GM18861 (cell line): Measurements from ENCODE around the gene CERS5.
"Not testable (repeated sequence)": the region's sequence is repeated elsewhere in the genome, so short reads cannot be mapped to it uniquely, and the experiment has no call there.

Source experiments
- ATAC-seq: cut with Tn5 transposase; IDR thresholded peaks from one replicate; pipeline ENCODE4 v1.9.1; 2021; ENCODE audit not compliant: unreplicated experiment

The CERS5 gene

GRCh38 chr12:50103767-50104321, 63.3 kb downstream of the CERS5 start, which contains the start of gene GPD1:
TSS of gene GPD1 (plus strand) at chr12:50104008. CDS start at chr12:50104051, 43 bp downstream.
- ATAC-seq: no peak

GRCh38 chr12:50103351-50103750, 63.8 kb downstream of the CERS5 start:
- no peak for ATAC-seq

- ATAC-seq: no peak
Observed at GRCh38 chr12:50102646-50103309, 64.4 kb downstream of the CERS5 start.

GRCh38 chr12:50102131-50102531, 65.0 kb downstream of the CERS5 start:
- no peak for ATAC-seq

- ATAC-seq: no peak
Observed at GRCh38 chr12:50101663-50102062, 65.5 kb downstream of the CERS5 start.

- ATAC-seq: no peak
Observed at GRCh38 chr12:50100561-50100960, 66.6 kb downstream of the CERS5 start.

- ATAC-seq: no peak
Observed at GRCh38 chr12:50099302-50100008, 67.7 kb downstream of the CERS5 start.

GRCh38 chr12:50097952-50098351, 69.2 kb downstream of the CERS5 start:
- no peak for ATAC-seq

GRCh38 chr12:50090391-50090790, 76.8 kb downstream of the CERS5 start:
- ATAC-seq: no peak

- ATAC-seq: no peak
Observed at GRCh38 chr12:50089730-50090129, 77.4 kb downstream of the CERS5 start.

GRCh38 chr12:50088577-50089335, 78.4 kb downstream of the CERS5 start:
- ATAC-seq: no peak

GRCh38 chr12:50087995-50088394, 79.2 kb downstream of the CERS5 start:
- no peak for ATAC-seq

GRCh38 chr12:50087151-50087550, 80.0 kb downstream of the CERS5 start:
- no peak for ATAC-seq

- no peak for ATAC-seq
Observed at GRCh38 chr12:50086148-50086547, 81.0 kb downstream of the CERS5 start.

GRCh38 chr12:50085615-50086072, 81.5 kb downstream of the CERS5 start:
- no peak for ATAC-seq

GRCh38 chr12:50084775-50085614, 82.2 kb downstream of the CERS5 start, which contains the start of gene SMARCD1:
TSS of gene SMARCD1 (plus strand) at chr12:50085342. CDS start at chr12:50085370, 28 bp downstream.
- ATAC-seq: peak; percentile 71

- ATAC-seq: not testable (repeated sequence)
Observed at GRCh38 chr12:50084409-50084774, 82.8 kb downstream of the CERS5 start.

- ATAC-seq: no peak
Observed at GRCh38 chr12:50083301-50083700, 83.9 kb downstream of the CERS5 start.

GRCh38 chr12:50082644-50083043, 84.5 kb downstream of the CERS5 start:
- ATAC-seq: no peak

- ATAC-seq: no peak
Observed at GRCh38 chr12:50081096-50081808, 85.9 kb downstream of the CERS5 start.
